Astrocyte of the hippocampus (primary cell): ENCODE measurements around the gene TAF3.
A peak's percentile ranks its signal among the peaks of the same experiment; 100 is the strongest.
"Not testable (repeated sequence)": the region's sequence is repeated elsewhere in the genome, so short reads cannot be mapped to it uniquely, and the experiment has no call there.

Experiments used
- DNase-seq: peaks from one replicate; pipeline ENCODE4 v3.0.0; 2011; ENCODE audit warnings: low read depth, low spot score

Gene TAF3

DNA sequence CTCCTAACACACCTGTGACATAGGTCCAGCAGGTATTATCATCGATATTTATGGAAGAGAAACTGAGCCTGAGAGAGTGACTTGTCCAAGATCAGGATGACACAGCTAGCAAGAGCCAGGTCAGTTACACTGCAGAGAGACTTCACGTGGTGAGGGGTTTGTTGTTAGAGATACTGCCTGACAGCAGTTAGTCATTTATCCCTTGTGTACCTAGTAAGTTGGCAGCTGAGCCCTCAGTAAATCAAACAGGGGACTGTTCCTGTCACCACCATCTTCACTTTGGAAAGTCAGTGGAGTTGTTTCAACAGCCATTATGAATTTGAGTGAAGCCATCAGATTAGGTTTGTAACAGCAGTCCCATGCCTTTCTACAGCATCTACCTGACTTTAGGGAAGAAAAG is 148.7 kb downstream of the TAF3 start:
- no peak for DNase-seq

DNA sequence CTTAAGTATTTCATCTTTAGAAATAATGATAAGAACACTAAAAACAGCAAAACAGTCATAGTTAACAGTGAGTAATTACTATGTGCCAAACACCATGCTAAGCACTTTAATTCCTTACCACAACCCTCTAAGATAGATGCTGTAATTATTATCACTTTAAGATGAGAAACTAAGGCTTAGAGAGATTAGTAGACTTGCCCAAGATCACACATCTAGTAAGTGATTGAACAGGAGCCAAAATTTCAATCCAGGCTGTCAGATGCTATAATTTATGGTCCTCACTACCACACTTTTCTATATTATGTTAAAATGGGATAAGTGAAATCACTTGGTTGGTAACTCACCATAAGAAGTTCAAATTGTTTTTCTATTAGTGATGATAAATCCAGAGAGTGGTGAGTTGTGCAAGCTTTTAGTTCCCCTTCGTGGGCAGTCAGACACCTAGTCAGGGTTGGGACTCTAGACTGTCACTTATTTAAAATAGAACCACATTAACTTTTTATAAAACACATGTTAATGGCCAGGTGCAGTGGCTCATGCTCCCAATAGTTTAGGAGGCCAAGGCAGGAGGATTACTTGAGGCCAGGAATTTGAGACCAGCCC is 150.3 kb downstream of the TAF3 start:
- DNase-seq = no peak

DNA sequence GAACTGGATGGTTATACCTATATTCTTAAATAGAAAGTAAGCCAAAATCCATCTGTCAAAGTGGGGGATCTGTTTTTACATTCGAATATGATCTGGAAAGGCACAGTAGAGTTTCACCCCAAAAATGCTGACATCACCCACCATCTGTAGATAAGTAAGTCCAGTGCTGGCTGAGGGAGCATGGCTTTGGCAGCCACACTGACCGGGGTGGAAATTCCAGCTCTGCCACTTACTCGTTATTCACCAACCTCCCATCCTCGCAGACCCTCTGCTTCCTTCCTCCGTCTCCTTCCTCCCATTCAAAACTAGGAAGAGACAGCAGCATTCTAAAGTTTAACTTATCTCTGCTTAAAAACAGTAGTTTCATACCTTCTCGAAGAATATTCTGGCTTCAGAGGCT is 151.3 kb downstream of the TAF3 start:
- no peak for DNase-seq

DNA sequence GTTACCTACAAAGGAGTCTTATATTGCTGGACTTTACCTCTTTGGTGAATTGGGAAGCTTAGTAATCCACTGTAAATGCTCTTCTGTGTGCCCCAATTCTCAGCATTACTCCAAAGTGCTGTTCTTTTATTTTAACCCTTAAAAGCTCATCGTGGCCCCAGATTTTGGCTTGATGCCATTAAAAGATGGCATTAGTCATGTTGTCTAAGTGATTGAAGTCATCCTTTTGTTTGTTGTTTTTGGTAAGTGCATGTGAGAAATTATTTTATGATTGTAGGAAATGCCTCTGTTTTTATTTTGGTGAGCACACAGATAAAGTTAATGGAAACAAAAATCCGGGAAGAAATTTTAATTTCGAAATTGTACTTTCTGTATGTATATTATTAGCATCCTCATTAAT is 153.6 kb downstream of the TAF3 start:
- no peak for DNase-seq

DNA sequence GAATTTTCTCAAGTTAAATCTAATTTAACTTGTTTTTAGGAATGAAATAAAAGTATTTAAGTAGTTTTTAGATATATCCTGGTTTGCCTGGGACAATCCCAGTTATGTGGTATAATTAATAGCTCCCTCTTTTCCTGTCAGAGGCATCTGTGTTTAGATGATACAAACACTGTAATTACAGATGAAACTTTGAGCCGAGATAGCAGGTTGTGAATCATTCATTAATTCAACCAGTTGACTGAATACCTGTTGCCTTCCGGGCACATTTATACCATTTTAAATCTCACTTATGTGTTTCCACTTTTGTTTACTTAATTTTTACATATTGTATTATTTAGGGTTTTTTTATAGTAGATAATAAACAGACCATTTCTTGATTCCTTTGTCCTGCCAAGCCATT is 154.1 kb downstream of the TAF3 start:
- DNase-seq = no peak

DNA sequence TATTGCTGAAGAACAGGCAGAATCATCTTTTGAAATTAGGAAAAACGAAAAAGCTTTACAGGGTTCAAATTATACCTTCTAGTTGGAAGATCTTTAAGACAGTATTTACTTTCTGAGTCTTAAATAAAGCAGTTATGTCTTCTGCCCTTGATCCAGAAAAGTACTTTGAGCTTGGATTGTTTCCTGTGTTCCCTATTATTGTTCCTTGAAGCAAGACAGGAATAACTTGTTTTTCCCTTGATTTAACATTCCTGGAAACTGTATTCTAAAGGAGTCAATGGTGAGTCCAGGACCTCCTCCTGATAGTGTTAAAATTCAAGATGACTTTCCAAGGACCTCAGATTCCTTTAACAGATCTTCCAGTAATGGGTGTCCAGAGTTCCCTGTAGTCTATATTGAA is 161.9 kb downstream of the TAF3 start:
- DNase-seq = no peak

DNA sequence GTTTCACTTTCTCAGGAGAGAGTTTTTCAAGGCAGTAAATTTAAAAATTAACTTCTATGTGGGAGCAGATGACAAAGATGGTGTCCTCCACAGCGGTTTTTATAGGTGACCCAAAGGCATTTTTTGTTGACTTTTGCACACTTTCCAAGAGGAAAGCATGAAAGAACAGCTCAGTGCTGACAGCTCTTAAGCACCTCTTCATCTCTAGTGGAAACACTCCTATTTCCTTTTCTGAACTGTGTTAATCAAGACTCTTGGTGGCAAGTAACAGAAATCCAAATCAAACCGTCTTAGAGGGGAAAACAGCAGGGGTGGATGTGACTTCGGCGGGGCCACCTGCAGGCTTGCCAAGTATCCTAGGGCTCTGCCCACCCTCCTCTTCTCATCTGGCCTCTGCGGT is 164.4 kb downstream of the TAF3 start:
- no peak for DNase-seq

DNA sequence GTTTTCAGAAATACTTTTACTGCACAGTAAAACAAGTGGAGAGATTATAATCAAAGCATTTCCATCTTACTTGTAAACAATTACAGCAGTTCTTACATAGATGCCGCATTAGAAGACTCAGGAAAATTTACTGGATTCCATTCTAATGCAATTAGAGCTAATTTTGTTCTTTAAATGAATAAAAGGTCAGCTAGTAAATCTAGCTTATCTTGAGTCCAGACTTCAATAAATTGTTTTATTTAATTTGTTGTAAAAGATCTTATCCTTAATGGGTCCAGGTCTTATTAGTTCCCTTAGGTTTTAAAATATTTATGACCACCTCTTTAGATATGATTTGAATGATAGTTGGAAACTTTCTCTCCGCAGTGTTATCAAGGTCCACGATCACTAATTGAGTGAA is 166.0 kb downstream of the TAF3 start:
- no peak for DNase-seq

DNA sequence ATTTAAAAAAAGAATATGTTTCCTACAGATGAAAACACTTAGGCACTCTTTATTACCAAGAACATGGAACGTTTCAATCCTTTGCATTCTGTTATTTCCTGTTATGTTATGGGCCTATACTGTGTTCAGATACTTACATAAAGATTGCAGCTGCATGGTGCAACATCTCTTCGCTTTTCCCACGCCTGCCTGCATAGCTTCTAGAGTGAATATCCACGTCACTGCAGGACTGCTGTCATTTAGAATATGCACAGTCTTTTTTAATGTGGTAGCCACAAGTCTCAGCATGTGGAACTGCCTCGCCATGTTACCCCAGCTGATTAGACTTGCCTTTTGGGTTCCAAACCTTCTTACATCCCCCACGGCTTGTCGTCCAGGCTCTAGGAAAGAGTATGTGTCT is 166.6 kb downstream of the TAF3 start:
- no peak for DNase-seq

DNA sequence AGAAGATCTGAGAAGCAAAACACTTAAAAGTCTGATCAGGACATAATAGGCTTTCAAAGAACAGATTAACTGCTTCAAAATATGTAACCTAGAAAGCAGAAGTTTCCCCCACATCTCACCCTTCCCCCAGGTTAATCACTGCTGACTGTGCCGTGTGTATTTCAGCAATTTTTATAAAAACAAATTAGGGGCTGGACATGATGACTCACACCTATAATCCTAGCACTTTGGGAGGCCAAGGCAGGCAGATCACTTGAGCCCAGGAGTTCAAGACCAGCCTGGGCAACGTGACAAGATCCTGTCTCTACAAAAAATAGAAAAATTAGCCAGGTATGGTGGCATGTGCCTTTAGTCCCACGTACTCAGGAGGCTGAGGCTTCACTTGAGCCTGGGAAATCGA is 168.5 kb downstream of the TAF3 start:
- DNase-seq = peak; percentile 15

DNA sequence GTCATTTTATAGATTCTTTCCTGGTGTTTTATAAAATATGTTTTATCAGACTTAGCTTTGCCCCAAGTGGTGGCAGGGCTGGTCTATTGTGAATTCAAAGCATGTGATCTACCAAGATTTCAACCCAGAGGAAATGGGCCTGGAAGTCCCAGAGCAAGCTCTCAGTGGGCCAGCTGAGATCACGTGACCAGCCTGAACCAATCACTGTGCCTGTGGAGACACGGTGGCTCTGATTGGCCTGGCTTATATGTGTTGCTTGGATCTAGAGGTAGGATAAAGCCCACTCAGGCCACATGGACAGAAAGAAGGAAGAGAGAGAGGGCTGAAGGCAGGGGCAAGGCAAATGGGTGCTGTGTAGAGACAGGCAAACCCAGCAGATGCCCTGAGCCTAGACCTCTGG is 170.7 kb downstream of the TAF3 start:
- no peak for DNase-seq

DNA sequence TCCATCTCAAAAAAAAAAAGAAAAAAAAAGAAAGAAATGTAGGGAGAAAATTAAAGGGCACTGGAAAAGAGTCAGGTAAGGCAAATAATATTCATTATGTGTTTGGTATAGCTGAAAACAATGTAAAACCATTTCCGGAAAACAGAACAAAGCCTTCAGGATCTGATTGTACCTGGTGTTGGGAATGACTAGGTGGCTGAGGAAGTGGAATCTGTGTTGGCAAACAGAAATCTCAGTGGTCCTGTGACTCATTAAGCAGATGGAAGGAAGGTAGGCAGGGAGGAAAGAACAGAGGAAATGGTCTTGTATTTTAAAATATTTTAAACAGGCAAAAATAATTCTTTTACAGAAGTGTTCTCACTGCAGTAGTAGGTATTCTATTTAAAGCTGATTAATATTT is 180.5 kb downstream of the TAF3 start:
- DNase-seq = no peak

DNA sequence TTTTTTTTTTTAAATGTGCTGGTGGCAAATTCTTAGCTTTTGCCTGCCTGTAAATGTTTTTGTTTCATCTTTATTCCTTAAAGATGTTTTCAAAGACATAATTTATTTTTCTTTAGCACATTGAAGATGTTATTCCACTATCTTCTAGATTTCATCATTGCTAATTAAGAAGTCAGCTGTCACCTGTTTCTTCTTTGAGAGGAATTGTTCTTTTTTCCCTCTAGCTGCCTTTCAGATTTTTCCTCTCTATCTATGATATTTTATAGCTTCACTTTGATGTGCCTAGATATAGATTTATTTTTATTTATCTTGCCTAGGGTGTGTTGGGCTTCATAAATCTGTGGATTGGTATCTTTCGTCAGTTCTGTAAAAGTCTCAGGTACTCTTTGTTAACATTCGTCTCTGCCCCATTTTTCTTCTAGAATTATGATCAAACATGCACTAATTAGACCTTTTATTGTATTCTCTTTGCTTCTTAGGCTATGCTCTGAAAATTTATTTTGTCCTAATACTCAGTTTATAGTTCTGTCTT is 186.2 kb downstream of the TAF3 start:
- DNase-seq = no peak

DNA sequence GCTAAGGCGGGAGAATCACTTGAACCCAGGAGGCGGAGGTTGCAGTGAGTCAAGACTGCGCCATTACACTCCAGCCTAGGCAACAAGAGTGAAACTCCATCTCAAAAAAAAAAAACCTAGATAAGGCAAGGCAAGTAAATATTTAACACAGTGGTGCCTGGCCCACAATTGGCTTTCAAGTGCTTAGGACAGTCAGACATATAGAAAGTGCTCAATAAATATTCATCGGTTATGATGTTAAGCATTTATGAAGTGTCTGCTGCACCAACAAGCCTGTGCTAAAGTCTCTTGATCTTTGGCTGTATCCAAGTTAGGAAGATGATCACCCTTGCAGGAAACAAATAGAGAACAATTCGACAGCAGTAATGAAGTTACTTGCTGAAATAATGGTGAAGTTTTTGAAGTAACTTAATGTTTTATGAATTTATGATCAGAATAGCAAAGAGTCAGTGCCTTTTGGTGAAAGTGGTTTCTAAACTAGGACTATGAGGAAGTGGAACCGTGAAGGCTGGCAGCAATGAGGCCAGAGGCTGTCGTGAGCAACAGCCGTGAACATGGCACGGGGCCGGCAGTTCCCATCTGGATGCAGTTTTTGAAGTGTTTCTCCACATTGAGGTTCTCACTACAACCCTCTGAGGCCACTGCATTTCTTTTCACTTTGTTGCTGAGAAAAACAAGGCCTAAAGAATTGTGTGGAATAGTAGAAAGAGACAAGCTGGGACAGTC is 188.1 kb downstream of the TAF3 start:
- no peak for DNase-seq

DNA sequence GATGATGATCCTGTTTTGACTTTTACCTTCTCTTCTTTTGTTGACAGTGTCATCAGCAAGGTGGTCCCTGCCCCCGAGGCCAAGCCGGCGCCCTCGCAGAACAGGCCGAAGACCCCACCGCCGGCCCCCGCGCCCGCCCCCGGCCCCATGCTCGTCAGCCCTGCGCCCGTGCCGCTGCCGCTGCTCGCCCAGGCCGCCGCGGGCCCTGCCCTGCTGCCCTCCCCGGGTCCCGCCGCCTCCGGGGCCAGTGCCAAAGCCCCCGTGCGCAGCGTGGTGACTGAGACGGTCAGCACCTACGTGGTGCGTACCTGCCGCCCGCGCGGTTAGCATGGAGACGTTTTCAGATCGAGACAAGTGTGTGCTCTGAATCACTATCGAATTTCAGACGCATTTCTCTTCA is 190.7 kb downstream of the TAF3 start:
- no peak for DNase-seq

DNA sequence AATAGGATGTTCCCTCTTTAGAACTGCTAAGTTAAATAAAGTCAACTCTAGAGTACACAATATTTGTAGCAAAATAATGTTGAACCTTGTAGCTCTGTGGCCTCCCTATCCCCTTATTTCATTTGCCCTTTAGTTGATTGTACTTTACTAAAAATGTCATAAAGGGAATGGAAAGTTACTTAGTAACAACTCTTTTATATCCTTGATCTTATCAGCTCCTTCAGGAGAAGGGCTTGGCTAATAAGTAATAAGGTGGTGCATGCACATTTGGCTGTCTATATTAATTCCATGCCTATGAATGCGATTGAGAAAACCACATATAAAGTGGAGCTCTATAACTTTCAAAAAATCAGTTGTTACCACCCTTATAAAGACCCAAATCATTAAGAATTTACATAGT is 194.7 kb downstream of the TAF3 start:
- DNase-seq = no peak

DNA sequence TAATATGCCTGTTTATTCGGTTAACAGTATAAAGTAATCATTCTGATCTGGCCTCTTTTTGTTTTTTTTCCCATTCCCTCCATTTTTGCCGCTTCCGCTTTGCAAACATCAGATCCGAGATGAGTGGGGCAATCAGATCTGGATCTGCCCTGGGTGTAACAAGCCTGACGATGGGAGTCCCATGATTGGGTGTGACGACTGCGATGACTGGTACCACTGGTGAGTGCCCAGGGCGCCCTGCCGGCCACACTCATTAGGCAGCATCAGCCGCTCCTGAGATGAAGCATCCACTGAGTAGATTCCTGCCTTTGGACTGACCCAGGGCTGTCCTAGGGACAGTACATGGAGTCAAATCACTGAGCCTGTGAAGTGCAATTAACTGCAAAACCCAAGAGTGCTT is 195.3 kb downstream of the TAF3 start:
- no peak for DNase-seq

DNA sequence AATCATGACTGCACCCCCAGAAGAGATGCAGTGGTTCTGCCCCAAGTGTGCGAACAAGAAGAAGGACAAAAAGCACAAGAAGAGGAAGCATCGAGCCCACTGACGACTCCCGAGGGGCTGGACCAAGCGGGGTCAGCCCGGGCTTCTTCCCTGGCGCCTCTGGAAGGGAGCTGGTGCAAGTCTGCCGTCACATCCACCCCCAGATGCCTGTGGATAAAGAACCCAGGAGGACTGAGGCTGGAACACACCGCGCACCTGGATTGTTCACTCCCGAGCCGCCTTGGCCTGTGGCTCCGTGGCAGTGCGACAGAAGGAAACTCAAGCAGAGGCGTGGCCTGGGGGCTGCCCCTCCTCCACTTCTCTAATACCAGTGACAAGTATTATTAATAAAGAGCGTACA is 196.3 kb downstream of the TAF3 start:
- no peak for DNase-seq

DNA sequence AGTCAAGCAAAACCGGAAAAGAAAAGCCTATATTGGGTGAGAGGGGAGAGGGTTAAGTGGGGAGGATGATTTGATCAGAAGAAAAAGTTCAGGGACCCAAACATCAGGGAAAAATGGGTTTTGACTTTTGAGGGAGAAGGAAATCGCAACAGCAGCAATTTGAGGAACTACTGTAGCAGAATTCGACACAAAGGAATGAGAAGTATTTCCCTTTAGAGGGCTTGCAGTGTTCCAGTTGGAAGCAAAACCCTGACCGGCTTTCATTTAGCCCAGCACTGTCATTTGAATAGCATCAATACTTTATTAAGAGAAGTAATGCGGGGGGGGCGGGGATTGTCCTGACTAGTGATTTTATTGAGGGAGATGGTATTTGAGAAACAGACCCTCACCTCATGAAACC is 199.0 kb downstream of the TAF3 start:
- DNase-seq = no peak

DNA sequence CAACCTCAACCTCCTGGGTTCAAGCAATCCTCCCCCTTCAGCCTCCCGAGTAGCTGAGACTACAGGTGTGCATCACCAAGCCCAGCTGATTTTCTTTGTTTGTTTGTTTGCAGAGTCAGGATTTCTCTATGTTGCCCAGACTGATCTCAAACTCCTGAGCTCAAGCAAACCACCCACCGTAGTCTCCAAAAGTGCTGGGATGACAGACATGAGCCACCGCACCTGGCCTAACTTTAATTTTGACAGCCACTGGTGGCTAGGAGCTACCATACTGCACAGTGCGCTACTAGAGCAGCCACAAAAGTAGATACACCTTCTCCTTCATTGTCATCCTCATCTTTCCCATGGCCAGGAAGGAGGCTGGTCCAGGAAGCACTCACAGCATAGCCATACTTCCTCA is 205.0 kb downstream of the TAF3 start:
- no peak for DNase-seq

DNA sequence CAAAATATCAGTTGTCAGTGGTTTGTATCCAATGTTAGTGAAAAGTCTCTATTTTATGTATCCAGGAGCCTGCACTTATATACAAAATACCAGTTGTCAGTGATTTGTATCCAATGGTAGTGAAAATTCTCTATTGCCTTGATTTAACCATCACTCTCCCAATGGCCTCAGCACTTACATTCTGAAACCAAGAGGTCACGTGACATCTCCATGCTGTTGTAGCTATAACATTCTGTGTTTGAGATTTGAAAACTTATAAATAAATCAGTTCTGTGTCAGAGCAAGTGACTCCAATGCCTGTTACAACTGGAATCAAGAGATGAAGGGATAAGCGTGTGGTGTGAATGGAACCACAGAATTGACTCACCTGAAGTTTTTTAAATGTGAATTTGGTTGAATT is 205.5 kb downstream of the TAF3 start:
- no peak for DNase-seq

DNA sequence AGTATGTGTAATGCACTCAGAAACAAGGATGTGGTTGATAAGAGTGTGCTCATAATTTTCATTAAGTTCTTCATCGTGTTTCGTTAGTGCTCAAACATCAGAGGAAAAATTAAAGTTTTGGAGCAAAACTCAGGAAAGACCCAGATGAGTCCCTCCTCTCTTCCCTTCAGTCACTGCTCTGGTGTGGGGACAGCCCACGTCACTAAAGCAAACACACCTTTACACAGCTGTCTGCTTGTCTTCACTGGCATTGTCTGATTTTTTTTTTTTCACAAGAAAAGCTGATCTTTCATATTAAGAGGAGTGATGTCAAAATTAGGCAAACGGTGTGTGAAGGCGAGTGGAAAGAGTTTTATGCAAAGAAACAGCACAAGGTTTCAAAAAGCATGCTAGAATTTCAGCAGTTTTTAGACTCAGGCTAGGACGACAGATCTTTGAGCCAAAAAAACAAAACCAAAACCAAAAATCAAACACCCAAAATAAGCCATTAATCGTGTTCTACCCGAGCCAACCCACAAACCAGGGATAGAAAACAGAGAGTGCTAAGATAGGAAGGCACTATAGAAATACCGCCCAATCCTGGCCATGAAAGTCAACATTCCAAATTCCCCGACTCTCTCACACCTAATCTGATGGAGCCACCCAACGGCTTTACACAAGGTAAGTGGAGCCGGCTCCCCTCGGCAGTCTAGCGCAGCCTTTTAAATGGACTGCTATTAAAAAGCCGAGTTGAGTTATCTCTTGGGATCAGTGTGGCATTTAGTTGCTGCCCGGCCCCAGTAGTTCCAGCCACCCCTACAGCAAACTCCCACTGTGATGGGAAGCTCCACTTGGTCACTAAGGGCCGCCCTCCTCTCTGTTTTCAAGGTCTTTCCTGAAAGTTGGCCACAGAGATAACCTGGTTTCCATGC is 208.3 kb downstream of the TAF3 start:
- no peak for DNase-seq

DNA sequence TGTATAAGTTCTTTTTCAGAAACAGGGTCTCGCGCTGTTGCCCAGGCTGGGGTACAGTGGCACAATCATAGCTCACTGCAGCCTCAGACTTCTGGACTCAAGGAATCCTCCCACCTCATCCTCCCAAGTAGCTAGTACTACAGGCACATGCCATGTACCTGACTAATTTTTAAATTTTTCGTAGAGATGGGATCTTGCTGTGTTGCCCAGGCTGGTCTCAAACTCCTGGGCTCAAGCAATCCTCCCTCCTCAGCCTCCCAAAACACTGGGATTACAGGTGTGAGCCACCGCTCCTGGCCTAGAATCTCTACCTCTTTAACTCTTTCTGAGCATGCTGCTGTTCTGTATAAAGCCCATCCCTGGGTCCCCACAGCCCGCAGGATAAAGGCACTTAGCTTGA is 212.9 kb downstream of the TAF3 start:
- not testable (repeated sequence) for DNase-seq
